ENCODE data around the gene PPFIBP1.

Gene PPFIBP1

DNA sequence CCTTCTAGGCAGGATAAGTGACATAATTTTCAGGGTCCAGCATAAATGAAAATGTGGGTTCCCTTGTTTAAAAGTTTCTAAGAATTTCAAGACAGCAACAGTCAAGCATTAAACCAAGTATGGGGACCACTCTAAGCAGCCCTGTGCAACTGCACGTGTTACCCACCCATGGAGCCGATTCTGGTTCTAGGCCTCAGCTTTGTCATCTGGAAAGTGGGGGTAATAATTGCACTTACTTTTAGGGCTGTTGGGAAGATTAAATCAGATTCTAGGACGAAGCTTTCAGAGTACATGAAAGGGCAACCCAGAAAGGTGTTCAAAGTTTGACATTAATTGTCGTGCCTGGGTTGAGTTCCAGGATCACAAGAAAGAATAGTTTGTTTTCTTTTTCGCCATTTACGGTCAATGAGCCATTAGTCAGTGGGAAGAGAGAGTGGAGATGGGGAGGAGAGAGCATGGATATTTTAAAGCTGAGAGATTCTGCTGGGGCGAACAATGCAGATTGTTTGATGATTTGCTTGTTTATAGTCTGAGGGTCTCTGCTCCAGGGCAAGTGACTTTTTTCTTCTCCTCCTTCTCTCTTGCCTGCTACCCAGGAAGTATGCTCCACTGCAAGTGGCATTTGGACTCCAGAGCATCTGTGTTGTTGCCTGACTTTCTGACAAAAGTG lies 10.7 kb upstream of the PPFIBP1 start:
- no peak for DNase-seq (ENCODE audit: low read depth)

DNA sequence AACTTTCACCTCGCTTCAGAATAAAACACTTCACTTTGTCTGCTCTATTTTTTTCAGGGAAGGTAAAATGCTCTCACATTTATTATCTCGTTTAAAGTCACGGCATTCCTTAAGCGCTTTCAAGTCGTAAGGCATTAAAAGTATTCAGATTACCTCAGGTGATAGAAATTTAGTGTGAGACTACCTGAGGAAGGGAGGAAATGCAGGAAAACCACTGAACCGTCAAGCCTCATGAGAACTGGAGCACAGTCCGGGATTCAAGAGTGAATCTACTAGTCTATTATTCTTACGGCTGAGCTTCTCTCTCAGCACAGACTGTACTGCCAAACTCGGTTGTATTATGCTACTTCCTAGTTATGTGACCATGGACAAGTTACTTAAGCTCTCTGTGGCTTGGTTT lies 8.3 kb upstream of the PPFIBP1 start:
- no peak for DNase-seq (ENCODE audit: low read depth)

DNA sequence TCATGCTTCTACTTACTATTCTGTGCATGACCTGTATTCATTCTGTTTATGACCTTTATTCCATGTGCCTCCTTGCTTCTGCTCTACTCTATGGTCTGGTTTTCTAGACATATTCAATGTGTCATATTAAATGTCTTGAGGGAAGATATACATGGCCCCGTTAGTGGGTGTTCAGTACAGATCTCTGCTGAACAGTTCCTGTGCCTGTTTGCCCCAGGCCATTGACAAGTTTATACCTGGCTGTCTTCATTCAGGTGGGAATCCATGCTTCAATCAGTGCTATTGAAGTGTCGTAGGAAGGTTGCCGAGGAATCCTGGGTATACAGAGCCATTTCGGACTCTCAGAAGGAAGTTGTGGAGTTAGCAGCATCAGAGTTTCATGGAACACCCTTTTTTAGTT lies 7.4 kb upstream of the PPFIBP1 start:
- DNase-seq (ENCODE audit: low read depth): no peak

DNA sequence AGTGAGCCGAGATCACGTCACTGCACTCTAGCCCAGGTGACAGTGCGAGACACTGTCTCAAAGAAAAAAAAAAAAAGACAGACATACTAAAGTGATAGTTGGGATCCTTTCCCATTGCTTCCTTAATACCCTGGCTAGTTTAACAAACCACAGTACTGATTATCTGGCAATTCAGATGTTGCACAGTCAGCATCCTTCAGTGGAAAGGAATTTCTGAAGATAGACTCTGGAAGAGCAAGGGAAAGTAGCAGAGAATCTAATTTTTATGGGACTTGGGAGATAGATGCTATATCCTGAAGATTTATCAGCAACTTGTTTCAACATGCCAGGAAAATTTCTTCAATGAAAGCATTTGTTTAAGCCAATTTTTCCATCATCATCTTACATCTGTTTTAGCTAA lies 6.5 kb upstream of the PPFIBP1 start:
- DNase-seq (ENCODE audit: low read depth): no peak

DNA sequence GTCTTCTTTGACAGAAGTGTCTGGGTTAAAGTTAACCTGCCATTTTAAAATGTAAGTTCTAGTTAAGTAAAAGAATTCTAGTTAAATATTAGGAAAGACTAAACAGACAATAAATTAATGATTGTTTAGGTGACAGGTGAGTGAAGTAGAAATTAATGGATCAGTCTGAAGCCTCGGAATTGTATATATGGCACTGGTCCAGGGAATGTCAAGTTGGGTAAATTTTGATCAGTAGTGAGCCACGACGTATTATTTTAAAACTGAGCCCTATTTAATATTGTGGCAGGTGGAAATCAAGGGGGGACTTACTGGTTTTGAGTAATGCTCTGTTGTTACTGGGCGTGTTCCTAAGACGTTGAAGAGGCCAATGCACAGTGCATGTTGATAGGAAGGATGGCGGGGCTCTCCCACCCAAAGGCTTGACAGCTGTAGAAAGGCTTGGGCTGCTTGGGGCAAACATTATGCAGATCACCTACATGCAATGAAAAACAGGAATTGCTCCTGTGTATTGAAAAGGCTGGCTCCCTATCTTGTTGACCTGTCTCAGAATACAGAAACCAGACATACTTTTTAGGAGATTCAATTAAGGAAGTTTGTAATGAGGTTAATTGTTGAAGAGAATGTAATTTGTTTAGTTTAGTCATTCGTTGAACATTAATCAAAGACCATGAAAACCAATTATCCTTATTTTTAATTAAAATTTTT lies 5.9 kb upstream of the PPFIBP1 start:
- DNase-seq (ENCODE audit: low read depth): no peak

DNA sequence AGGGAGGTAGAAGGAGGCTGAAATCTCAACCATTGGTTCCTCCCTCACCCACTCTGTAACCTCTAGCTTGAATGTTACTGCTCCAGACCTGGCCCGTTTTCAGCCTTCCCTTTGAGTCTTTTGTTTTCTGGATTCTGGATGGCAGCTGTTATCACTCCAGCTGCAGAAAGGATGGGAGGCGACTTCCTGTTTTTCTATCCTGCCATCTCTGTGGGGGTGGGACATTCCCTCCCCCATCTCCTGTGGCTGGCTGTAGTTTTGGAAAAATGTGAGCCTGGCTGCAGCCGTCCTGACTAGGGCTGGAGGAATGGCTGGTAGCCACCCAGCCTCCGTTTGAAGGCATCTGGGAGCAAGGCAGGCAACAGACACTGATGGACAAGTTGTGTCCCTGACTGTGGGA lies 2.9 kb upstream of the PPFIBP1 start:
- DNase-seq (ENCODE audit: low read depth): peak; percentile 29

DNA sequence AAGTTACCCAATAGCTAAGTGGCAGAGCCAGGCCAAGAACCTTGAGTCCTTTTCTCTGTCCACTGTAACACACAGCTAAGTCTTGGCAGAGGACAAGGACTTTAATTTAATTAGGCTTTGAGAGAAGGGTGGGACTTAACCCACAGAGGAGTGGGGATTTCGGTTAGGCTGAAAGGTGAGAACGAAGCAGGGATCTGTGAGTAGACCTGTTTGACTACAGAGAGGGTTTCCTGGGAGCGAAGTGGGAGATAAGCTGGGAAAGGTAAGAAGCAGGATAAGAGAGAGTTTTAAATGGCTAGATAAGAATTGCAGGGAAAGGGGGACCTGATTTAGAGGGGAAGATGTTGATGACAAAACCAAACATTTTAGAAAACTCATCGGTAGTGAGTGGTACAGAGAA lies 2.0 kb upstream of the PPFIBP1 start:
- DNase-seq (ENCODE audit: low read depth): no peak

DNA sequence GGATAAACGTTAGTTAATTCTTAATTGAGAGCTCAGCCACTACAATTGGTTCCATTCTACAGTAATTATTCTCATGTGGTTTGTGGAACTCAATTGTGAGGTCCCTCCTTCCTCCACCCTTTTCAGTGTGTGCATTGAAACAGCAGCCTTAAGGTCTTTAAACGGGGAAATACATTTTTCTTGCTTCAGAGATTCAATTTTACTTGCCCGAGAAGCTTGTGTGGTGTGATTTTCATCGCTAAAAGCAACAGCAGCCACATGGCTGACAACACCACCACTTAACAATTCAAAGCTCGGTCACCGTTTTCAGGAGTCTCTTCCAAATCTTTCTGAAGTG lies 733 bp upstream of the PPFIBP1 start:
- DNase-seq (ENCODE audit: low read depth): no peak

DNA sequence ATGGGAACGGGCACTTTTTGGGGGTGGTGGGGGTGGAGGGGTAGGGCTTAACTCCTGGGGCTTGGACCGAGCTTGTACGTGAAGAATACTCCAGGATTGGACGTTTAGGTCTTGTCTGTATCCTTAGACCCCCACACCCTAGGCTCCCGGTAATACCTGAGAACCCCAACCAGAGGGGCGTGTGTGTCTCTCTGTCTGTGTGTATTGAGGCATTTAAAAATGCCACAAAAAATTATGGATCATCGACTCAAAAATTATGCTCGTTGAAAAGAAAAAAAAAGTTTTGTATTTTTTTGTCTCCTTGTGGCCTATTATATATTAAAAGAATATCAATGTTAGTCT lies 459 bp downstream of the PPFIBP1 start:
- DNase-seq (ENCODE audit: low read depth): no peak

DNA sequence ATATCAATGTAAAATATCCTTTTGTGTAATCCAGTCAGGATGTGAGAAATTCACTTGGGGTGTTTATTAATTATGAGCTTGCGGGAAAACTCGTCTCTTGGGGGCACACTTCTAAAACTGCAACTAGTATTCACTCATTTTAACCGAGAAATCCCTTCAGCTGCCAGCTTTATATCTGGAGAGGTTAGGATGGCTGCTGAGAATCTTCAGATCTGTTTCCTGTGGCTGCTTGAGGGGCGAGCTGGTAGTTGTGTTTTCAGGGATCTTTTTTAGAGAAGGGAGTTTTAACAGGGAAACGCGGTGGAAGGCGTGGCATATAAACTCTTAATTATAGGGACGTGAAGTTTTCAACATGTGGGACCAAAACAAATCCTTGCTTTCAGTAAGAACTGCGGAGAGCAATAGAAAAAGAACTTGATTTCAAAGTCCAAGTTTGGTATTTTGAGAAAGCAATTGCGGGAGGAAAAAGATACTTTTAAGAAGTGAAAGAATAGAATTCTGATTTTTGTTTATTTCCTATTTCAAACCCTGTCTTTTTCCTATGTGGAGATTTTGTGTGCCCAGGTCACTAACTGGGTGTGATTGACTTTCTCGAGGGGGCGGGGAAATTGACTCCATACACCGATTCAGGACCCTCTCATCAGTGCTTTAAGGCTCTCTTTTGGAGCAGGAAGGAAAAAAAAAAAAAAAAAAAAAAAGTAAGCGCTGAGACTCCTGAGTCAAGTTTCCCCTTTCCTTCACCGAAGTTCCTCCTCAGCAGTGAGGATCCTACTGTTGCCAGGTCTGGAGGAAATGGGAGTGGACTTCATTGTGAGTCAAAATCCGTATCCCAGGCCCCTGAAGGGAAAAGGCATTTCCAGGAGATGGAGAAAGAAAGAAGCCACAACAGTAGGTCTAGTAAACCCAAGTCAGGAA lies 1.1 kb downstream of the PPFIBP1 start:
- peak; percentile 56 for DNase-seq (ENCODE audit: low read depth)

DNA sequence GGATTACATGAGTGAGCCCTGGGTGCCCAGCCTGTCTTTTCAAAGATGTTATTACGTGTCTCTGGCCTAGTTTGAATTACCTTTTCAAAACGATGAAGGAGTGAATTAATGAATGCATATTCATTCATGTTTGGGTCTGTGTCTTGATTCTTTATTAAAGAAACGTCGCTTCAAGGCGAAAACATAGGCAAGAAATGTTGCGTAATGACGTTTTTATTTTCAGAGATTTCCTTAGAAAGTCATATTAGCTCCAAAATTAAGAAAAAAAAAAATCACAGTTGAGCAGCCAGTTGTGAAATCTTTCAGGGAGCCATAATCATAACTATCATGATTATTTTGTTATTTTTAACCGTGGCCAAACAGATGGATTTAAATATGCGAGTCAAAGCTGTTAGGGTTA lies 3.5 kb downstream of the PPFIBP1 start:
- no peak for DNase-seq (ENCODE audit: low read depth)

DNA sequence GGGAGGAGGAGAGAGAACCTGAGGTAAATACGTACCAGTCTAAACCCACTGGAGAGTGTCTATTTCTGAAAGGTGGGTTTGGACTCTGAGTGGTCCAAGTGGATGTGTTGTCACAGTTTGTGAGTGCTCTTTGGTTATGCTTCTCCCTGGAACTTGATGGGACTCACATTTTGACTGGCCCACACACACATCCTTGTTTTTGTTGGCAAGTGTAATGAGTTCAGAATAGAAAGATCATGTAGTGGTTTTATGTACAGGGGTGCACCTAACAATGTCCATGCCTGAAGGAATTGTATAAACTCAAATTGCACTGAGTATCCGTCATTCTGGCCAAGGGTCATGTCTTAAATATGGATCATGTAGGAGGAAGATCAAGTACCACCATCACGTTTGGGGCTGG lies 4.8 kb downstream of the PPFIBP1 start:
- no peak for DNase-seq (ENCODE audit: low read depth)

DNA sequence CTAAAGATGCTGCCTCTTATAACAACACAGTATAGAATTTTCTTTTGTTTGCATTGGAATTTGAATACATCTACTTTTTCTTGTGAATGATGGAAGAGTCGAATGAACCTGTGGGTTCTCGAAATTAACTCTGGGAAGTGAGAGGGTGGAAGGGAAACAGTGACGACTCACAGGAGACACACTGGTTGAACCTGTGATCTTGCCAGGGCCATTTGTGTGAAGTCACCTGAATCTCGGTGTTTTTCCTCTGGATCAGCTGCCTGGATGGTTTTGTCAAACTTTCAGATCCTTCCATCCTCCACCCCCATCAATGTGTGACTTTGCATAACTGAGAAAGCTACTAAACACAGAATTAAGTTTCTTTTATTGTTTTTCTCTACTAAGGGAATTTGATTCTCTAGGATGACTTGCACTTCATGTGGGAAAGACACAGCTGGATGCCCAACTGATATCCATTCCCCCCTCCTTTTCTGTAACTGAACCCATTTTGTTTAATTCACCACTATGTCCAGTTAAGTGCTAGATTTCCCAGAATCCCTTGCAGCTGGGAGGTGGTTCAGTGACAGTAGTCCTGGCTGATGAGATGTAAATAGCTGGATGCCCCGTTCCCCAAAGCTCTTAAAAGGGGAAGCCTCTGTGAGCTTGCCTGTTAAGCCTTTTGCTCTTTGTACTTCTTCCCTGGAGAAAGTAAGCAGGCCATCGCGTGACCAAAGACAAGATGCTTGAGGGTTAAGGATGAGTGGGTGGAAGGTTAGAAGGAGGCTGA lies 6.3 kb downstream of the PPFIBP1 start:
- no peak for DNase-seq (ENCODE audit: low read depth)

DNA sequence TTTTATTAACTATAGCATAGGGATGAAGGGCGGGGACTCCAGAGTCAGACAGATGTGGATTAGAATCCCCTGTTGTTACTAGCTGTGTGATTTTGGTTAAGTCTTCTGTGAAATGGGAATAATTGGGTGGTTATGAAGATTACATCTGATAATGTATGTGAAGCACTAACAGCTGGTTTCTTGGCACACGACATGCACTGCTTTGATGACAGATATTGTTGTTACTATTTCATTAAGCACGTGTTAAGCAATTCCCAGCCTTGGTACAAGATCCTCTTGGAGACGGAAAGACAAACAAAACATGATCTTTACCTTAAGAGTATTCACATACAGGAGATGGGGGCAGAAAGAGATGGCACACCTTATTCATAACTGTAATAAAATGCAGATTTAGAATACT lies 7.9 kb downstream of the PPFIBP1 start:
- peak; percentile 43 for DNase-seq (ENCODE audit: low read depth)

DNA sequence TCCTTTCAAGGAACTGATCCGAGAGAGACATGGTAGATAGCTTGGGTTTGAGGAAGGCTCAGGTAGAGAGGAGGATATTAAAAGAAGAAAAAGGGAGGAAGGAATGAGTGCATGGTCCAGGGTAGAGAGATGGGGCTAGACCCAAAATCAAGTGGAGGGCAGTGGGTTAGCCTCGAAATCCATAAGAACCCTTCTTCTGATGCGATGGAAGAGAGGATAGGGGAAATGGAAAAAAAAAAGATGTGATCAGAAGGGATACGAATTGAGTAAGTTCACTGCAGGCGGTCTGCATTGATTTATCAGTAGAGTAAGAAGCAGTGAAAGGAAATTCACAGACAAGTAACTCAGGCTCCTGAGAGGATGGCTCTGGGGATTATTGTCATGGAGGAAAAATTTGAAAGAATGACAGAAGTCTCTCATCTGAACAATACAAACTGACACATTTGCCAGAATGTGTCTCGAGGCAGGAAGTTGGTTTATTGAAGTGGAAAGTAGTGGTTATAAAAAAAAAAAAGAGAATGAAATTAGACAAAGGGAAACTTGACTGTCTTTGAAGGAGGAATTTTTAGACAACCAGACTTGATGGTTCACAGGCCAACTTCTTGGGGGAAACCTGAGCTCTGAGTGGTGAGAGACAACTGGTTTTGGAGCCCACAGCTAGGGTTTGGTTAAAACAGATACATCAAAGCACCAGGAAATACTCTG lies 10.2 kb downstream of the PPFIBP1 start:
- no peak for DNase-seq (ENCODE audit: low read depth)

DNA sequence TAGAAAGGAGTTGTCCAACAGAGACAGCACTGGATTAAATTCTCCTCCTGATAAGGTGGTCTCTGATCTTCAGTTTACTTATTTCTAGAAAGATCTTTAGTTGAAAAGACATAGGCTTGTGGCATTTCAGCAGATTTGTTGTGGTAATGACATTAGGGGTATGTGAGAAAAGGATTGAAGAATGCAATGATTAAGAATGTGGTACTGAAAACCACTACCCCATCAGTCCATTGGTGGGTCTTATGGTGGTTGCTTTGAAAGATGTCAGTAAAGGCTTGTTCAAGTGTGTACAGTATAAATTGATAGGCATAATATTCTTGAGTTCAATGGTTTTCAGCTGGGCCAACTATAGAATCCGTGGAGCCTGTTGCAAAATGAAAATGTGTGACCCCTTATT lies 10.8 kb downstream of the PPFIBP1 start:
- no peak for DNase-seq (ENCODE audit: low read depth)

DNA sequence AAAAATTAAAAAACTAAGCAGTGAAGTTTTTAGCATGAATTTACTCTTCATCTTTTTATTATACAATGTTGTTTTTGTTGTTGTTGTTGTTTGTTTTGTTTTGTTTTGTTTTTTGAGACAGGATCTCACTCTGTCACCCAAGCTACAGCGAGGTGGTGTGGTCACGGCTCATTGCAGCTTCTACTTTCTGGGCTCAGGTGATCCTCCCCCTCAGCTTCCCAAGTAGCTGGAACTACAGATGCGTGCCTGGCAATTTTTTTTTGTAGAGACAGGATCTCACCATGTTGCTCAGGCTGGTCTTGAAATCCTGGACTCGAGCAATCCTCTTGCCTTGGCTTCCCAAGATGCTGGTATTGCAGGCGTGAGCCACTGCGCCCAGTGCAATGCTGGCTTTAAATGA lies 11.3 kb downstream of the PPFIBP1 start:
- DNase-seq (ENCODE audit: low read depth): no peak

DNA sequence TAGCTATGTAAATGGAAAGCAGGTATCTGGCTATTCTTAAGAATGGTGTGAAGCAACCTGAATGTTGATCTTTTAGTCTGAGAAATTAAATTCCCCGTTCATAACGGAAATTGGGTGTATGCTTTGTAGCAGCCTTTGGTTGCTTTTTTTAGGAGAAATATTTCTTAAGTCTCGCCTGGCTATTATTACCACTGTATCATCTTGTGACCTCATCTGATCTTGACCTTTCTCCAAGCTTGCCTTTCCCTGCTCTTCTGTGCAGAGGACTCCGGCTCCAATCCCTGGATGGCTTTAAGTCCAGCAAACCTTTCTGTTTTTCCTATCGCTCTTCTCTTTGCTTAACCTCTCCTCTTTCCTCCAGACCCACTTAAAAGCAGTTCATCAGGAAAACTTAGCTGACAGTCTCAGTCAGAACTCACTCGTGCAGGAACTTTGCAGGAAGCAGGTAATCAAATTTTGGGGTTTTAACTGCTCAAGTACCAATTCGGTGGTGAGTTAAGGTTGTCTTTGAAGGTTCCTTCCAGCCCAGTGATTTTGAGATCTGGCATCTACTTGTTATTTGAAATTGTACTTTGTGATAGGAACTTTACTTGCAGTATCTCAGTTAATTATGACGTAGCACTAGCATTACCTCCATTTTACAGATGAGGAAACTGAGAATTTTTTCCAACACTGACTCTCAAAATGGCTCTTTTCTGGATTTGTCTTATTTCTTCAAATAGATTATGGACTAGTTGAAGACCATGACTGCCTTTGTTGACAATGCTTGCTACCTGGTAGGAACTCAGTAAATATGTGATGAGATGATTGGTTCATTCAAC lies 14.1 kb downstream of the PPFIBP1 start:
- no peak for DNase-seq (ENCODE audit: low read depth)

DNA sequence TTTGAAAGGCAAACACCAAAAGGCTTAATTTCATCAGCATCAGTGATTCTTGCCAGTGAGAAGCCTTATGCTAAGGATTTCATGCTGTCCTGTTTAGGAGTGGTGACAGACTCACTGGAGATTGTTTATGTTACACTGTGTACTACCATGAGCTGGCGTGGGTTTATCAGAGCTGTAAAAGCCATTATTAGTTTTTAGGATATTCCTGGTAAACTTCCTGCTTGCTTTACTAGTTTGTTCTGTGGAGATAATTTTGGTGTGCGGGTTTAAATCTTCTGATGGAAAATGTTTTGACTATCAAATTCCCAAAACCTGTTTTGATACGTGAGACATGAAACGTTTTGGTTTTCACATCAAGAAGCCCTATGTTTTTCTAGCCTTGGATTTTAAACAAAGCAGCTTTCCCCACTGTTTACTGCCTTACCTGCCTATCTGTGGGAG lies 15.2 kb downstream of the PPFIBP1 start:
- peak; percentile 66 for DNase-seq (ENCODE audit: low read depth)

DNA sequence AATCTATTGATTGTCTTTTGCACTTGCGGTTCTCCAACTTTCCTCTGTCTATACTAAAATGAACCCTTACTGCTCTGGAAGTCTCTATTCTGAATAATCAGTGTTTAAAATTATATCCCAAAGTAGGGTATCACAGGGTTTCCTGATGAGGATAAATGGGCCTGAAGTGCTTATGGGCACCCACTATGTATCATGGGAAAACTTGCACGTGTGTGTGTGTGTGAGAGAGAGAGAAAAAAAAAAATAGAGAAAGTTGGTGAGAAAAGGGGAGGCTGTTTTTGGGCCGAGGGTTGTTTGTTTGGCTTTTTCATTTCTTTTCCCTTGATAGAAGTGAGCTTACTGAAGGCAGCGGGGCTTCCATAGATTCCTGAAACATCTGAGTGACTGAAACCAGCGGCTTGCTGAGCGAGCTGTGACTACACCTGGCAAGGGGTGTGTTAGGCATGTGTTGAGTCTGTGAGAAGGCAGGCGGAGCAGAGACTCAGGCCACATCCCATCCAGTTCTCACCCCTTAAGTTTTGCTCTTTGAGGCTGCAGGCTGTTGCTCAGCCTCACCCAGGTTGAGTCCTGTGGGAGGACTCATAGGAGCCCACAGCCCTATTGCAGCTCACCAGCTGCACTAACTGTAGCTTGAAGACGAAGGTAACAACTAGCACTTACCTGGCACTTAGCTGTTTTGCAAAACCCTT lies 17.2 kb downstream of the PPFIBP1 start:
- DNase-seq (ENCODE audit: low read depth): no peak
